ENCODE data around the gene SF1.

SF1 gene

DNA sequence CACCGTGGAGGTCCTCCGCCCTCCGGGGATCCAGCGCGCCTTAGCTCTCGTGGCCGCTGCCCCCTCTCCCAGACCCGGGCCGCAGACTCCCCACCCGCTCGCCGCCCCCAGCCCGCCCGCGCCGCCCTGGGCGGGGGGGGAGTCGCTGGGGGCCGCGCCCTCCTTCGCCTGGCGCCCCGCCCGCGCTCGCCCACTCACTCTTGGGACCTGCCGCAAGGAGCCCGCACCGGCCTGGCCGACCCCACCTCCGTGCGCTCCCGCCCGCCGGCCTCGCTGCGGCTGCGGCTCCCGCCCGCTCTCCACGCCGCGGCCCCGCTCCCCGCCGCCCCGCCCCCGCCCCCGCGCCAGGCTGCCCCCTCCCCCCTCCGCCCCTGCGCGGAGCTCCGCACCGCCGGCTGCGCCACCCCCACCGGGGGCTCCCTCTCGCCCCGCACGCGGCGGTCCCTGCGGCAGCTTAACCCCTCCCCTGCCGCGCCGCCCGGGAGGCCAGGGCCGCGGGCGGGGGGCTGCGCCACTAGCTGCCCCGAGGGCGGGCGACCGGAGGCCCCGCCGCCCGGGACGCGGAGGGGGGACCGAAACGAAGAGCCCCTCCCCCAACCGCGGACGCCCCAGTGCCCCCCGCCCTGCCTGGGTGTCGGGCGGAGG lies 33.7 kb downstream of the SF1 start:
- DNase-seq: no peak

GRCh38 chr11:64743591-64744543 lies 34.5 kb downstream of the SF1 start, which contains the start of gene RASGRP2:
TSS of gene RASGRP2 (minus strand) at chr11:64744142. CDS start at chr11:64742866, 1,276 bp downstream.
- peak; percentile 66 for DNase-seq

DNA sequence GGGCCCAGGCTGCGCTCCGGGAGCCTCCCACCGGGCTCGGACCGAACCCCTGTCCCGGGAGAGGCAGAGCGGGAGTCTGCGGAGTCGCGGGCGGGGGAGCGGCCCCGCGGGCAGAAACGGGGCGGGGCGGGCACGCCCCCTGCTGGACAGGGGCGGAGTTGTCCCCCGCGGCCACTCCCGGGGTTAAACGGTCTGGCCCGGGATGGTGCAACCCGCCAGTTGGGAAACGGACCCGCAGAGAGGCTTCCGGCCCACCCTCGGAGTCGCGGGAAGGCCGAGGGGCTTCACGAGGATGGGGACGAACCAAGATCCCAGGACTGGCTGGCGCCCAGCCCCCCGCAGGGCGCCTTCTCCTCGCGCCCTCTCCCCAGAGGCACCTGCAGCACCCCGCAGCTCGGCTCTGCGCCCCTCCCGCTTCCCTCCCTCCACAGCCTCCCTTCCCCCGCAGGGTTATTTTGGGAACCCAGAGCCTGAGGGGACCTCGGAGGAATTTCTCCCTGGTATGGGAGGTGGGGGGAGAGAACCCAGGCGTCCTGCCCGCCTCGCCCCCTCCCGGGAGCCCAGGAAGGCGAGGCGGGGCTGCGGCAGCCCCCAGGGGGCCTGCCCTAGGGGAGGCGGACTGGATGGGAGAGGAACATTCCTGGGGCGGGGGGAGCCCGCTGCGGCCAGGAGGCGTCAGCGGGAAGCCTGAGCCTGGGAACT lies 35.3 kb downstream of the SF1 start:
- peak; percentile 77 for DNase-seq

DNA sequence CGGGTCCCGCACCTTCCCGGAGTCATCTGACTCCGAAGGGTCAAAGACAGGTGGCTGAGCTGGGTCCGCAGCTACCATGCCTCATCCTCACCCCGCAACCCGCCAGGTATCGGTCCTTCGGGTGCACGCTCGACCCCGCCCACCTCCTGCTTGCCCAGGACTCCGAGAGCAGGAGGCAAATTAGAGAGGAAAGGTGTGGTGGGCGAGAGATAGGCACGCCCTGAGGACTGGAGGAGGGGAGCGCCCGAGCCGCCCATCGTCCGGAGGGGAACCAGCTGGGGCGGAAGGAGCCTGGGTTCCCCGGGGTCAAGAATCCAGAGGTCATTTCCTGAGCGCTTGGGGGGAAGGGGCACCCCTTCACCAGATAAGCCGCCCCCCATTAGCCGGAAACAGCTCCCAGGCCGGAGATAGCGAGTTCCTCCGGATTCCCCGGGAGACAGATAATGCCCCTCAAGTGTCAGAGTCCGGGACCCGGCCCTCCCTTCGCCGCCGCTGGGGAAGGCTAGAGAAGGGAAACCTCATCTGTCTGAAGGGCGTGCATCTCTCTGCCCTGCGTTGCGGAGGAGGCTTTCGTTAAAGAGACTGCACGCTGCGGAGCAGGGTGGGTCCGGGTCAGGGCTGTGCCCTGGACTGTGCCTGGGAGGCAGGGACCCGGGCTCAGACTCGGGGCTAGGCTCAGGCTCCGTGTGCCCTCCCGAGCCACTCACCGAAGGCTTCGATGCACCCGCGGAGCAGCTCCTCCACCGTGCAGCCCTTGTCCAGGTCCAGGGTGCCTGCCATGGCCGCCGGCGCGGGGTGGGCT lies 36.1 kb downstream of the SF1 start:
- DNase-seq: peak; percentile 32

GRCh38 chr11:64741375-64742086 lies 36.8 kb downstream of the SF1 start:
- DNase-seq: no peak

DNA sequence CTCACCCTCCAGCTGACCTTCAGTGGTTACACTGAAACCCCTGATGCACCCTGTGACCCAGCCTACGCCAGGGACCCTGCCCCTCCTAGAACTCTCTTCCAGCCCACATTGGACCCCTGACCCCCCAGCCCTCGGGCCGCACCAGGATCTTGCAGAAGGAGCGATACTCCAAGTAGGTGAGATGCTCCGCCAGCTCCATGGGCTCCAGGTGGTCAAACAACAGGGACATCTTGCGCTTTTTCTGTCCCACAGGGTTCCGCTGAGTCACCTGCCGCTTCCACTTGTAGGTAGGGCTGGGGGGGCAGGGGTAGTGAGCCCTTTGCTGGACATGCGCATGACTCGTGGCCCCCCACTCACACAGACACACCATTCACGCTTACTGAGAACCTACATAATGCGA lies 38.5 kb downstream of the SF1 start:
- DNase-seq: no peak

DNA sequence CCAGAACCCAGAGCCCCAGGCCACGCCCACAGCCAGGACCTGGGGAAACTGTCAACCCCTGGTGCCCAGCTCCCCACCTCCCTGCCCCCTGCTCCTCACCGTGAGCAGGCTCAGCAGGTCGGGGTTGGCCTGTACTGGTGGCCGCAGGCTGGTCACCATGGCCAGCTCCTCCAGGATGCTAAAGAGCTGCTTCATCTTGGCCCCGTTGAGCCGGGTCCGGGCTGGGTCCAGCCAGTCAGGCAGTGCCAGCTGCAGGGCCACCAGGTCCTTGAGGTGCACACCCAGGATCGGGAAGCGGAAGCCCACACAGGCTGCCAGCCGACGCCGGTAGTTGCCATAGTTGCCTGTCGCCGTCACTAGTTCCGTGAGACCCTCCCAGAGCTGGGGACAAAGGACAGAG lies 41.7 kb downstream of the SF1 start:
- no peak for DNase-seq

GRCh38 chr11:64735725-64736259 lies 42.5 kb downstream of the SF1 start:
- no peak for DNase-seq

GRCh38 chr11:64734811-64735724 lies 43.3 kb downstream of the SF1 start:
- DNase-seq: peak; percentile 17

GRCh38 chr11:64731601-64732000 lies 46.7 kb downstream of the SF1 start:
- no peak for DNase-seq

GRCh38 chr11:64729851-64730382 lies 48.4 kb downstream of the SF1 start:
- DNase-seq: no peak

- no peak for DNase-seq
Measured at GRCh38 chr11:64728757-64729365, 49.5 kb downstream of the SF1 start.

GRCh38 chr11:64726867-64727530 lies 51.3 kb downstream of the SF1 start:
- no peak for DNase-seq

DNA sequence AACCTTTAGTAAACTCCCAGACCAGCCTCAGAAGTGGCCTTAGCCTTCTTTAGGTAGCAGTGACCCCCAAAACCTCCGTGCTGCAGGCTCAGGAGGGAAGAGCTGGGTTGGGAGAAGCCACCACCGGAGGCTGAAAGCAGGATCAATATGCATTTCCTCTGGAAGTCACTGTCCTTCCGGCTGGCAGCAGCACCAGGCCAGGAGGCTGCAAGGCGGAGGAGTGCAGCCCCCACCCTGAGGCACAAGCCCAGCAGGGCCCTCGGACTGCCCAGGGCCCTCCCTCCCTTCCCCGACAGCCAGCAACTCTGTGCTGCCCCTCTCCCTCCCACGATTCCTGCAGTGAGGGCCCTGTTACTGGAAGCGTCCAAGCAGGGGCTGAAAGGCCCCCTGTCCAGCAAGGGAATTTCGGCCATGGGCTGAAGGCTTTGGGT lies 52.1 kb downstream of the SF1 start:
- DNase-seq: no peak

DNA sequence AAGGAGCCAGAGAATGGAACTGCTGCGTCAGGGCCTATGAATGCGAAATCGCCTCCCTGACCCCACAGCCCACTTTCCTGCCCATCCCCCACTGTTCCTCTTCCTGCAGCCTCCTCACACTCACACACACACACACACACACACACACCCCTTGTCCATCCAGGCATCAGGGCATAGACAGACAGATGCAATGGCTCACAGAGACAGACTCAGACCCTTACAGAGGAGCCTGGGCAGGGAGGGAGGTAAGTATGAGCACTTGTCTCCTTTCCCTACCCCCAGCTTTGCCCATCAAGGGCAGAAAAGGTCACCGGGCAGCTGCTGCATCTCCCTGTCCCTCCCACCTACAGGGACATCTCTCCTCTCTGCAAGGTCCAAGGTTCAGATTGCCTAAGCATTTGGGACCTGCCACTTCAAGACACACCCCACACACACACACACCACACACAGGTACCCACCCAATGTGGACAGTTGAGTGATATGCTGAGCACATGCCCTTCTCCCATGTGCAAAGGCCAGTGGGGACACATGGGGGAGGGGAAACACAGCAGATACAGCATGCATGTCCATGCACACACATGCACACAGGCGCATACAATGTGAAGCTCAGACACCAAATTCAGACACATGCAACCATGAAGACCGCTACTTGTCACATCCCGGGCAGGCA lies 53.3 kb downstream of the SF1 start:
- DNase-seq: no peak

- no peak for DNase-seq
Measured at GRCh38 chr11:64723907-64724862, 54.2 kb downstream of the SF1 start.

Measured in inflammatory macrophage treated with lipopolysaccharide for 4 hours (primary cell).